ENCODE results near the gene SORCS2. TPM values are rescaled to one million over a fixed set of nuclear protein-coding genes. Genes with fewer than 3 reads are reported as not detected.
A peak's percentile ranks its signal among the peaks of the same experiment; 100 is the strongest.

SORCS2 gene
- total and polyA plus RNA-seq, 12 donors, result 0.25 to 5.4 (median 2.2) TPM

GRCh38 chr4:7721984-7722551 lies 529.7 kb downstream of the SORCS2 start:
- H3K27me3 ChIP-seq, result peaks cover 0 to 25% (median 12%) of the 10 kb centered on the region in 7 donors
- TF ChIP-seq CTCF (IDR thresholded peaks at IDR 0.05), result peak in 5 of 9 donors; percentile 16 to 33 (median 27)
- no peak overlapping the region for H3K4me3 ChIP-seq
- WGBS, 2 donors, result 63 to 65% methylated on average over 13 of the region's 13 CpGs
- H3K4me1 ChIP-seq, result peaks cover 0 to 7% (median 4%) of the 10 kb centered on the region in 9 donors
- DNase-seq (no peak), ATAC-seq (peak in 2 of 8 donors; percentile 40 to 50)
- intact Hi-C loops (cut with DNase I), result loop anchor here in 6 of 10 donors (2.0 to 10.0 kb wide), 4 partner anchors 259 to 530 kb away; partner anchors contain the start of gene SORCS2 (in 4 of the 6)
- H3K36me3 ChIP-seq, result no peaks in the 10 kb centered on the region
- H3K9me3 ChIP-seq, result no peaks in the 10 kb centered on the region
- H3K27ac ChIP-seq, result no peak overlapping the region

GRCh38 chr4:7722766-7723387 lies 530.5 kb downstream of the SORCS2 start:
- Histone ChIP-seq H3K4me1 (peaks cover 0 to 7% (median 4%) of the 10 kb centered on the region in 9 donors), H3K9me3 (no peaks in the 10 kb centered on the region), H3K27me3 (peaks cover 0 to 25% (median 12%) of the 10 kb centered on the region in 7 donors), H3K27ac (no peak overlapping the region), H3K36me3 (no peaks in the 10 kb centered on the region), H3K4me3 (no peak overlapping the region)
- intact Hi-C loops (cut with DNase I), result loop anchor here in 5 of 10 donors (5.0 to 10.0 kb wide), 3 partner anchors 261 to 531 kb away; partner anchors contain the start of gene SORCS2 (in 4 of the 5)
- ATAC-seq, result no peak
- no peak for TF ChIP-seq CTCF (IDR thresholded peaks at IDR 0.05)
- DNase-seq, result no peak
- 72 to 73% methylated on average over 22 of the region's 22 CpGs for WGBS, 2 donors

- H3K27me3 ChIP-seq, result peaks cover 0 to 25% (median 6%) of the 10 kb centered on the region in 7 donors
- ATAC-seq, result no peak
- intact Hi-C loops (cut with DNase I), result loop anchor here in 5 of 10 donors (5.0 to 10.0 kb wide), 3 partner anchors 261 to 531 kb away; partner anchors contain the start of gene SORCS2 (in 4 of the 5)
Measured at GRCh38 chr4:7723625-7724024, 531.3 kb downstream of the SORCS2 start.

More at GRCh38 chr4:7723625-7724024, 531.3 kb downstream of the SORCS2 start:
- Histone ChIP-seq H3K4me3 (no peak overlapping the region), H3K36me3 (no peaks in the 10 kb centered on the region), H3K27ac (no peak overlapping the region), H3K9me3 (no peaks in the 10 kb centered on the region), H3K4me1 (peaks cover 0 to 7% (median 4%) of the 10 kb centered on the region in 9 donors)
- DNase-seq, result no peak
- no peak for TF ChIP-seq CTCF (IDR thresholded peaks at IDR 0.05)
- WGBS, 2 donors, result 97% methylated on average over 16 of the region's 16 CpGs
